ENCODE measurements around the gene TBC1D32. TPM values are rescaled to one million over a fixed set of nuclear protein-coding genes. Genes with fewer than 3 reads are reported as not detected.

Gene TBC1D32
- total and polyA plus RNA-seq, 2 donors (not counting 1 experiment from before 2014, with no cell fraction given): 6.3 to 21.0 TPM

- TF ChIP-seq CTCF (conservative IDR thresholded peaks at IDR 0.05 in 1 of 2, IDR thresholded peaks at IDR 0.05 in 1 of 2; ENCODE audit: low read depth in 1 of 2, low read length in 2 of 2) (no peak), EZH2 (IDR thresholded peaks at IDR 0.05; ENCODE audit: low read length, missing control alignments) (no peak)
- H3K27ac ChIP-seq (ENCODE audit: insufficient read depth, low read length): no peak overlapping the region
- no peaks in the 10 kb centered on the region for H3K4me1 ChIP-seq (ENCODE audit: control insufficient read depth, extremely low read depth, insufficient read depth, low read length)
- H3K4me2 ChIP-seq (ENCODE audit: extremely low read depth, insufficient read depth, low read length): no peak overlapping the region
- H2AFZ ChIP-seq (ENCODE audit: low read length): no peak overlapping the region
- no peaks in the 10 kb centered on the region for H3K79me2 ChIP-seq (ENCODE audit: control insufficient read depth, insufficient read depth, low read length)
- DNase-seq (ENCODE audit: low read depth in 2 of 2): peak in 1 of 2 donors; percentile 35
- no peak overlapping the region for H3K9ac ChIP-seq (ENCODE audit: insufficient read depth, low read length)
- H3K27me3 ChIP-seq (ENCODE audit: control insufficient read depth, insufficient read depth, low read length): no peaks in the 10 kb centered on the region
- H3K36me3 ChIP-seq (ENCODE audit: control insufficient read depth, insufficient read depth, low read length): no peaks in the 10 kb centered on the region
- H4K20me1 ChIP-seq (ENCODE audit: control insufficient read depth, extremely low read depth, insufficient read depth, low read length): no peaks in the 10 kb centered on the region
- H3K9me3 ChIP-seq (ENCODE audit: control insufficient read depth, insufficient read depth, low read depth, low read length): no peaks in the 10 kb centered on the region
- no peak overlapping the region for H3K4me3 ChIP-seq (replicated peaks in 1 of 4; ENCODE audit: control extremely low read depth in 1 of 4, insufficient read depth in 1 of 4, low read depth in 3 of 4, low read length in 4 of 4)
These were observed 190.8 kb downstream of the TBC1D32 start for GRCh38 chr6:121143476-121143875.

GRCh38 chr6:121142093-121142492 lies 192.2 kb downstream of the TBC1D32 start:
- Histone ChIP-seq H3K4me3 (replicated peaks in 1 of 4; ENCODE audit: control extremely low read depth in 1 of 4, insufficient read depth in 1 of 4, low read depth in 3 of 4, low read length in 4 of 4) (no peak overlapping the region), H3K79me2 (ENCODE audit: control insufficient read depth, insufficient read depth, low read length) (no peaks in the 10 kb centered on the region), H3K4me2 (ENCODE audit: extremely low read depth, insufficient read depth, low read length) (no peak overlapping the region), H3K9me3 (ENCODE audit: control insufficient read depth, insufficient read depth, low read depth, low read length) (no peaks in the 10 kb centered on the region), H4K20me1 (ENCODE audit: control insufficient read depth, extremely low read depth, insufficient read depth, low read length) (no peaks in the 10 kb centered on the region), H3K36me3 (ENCODE audit: control insufficient read depth, insufficient read depth, low read length) (no peaks in the 10 kb centered on the region), H3K9ac (ENCODE audit: insufficient read depth, low read length) (no peak overlapping the region), H2AFZ (ENCODE audit: low read length) (no peak overlapping the region), H3K4me1 (ENCODE audit: control insufficient read depth, extremely low read depth, insufficient read depth, low read length) (no peaks in the 10 kb centered on the region), H3K27me3 (ENCODE audit: control insufficient read depth, insufficient read depth, low read length) (no peaks in the 10 kb centered on the region), H3K27ac (ENCODE audit: insufficient read depth, low read length) (no peak overlapping the region)
- TF ChIP-seq EZH2 (IDR thresholded peaks at IDR 0.05; ENCODE audit: low read length, missing control alignments): no peak
- no peak for TF ChIP-seq CTCF (conservative IDR thresholded peaks at IDR 0.05 in 1 of 2, IDR thresholded peaks at IDR 0.05 in 1 of 2; ENCODE audit: low read depth in 1 of 2, low read length in 2 of 2)
- no peak for DNase-seq (ENCODE audit: low read depth in 2 of 2)

GRCh38 chr6:121135425-121135824 lies 198.9 kb downstream of the TBC1D32 start:
- DNase-seq (ENCODE audit: low read depth in 2 of 2): peak in 1 of 2 donors; percentile 11
- Histone ChIP-seq H2AFZ (ENCODE audit: low read length) (no peak overlapping the region), H3K4me2 (ENCODE audit: extremely low read depth, insufficient read depth, low read length) (no peak overlapping the region)

More at GRCh38 chr6:121135425-121135824, 198.9 kb downstream of the TBC1D32 start:
- H4K20me1 ChIP-seq (ENCODE audit: control insufficient read depth, extremely low read depth, insufficient read depth, low read length): no peaks in the 10 kb centered on the region
- no peaks in the 10 kb centered on the region for H3K4me1 ChIP-seq (ENCODE audit: control insufficient read depth, extremely low read depth, insufficient read depth, low read length)
- H3K4me3 ChIP-seq (replicated peaks in 1 of 4; ENCODE audit: control extremely low read depth in 1 of 4, insufficient read depth in 1 of 4, low read depth in 3 of 4, low read length in 4 of 4): no peak overlapping the region
- no peak overlapping the region for H3K9ac ChIP-seq (ENCODE audit: insufficient read depth, low read length)
- H3K36me3 ChIP-seq (ENCODE audit: control insufficient read depth, insufficient read depth, low read length): no peaks in the 10 kb centered on the region
- no peaks in the 10 kb centered on the region for H3K27me3 ChIP-seq (ENCODE audit: control insufficient read depth, insufficient read depth, low read length)
- TF ChIP-seq CTCF (conservative IDR thresholded peaks at IDR 0.05 in 1 of 2, IDR thresholded peaks at IDR 0.05 in 1 of 2; ENCODE audit: low read depth in 1 of 2, low read length in 2 of 2) (no peak), EZH2 (IDR thresholded peaks at IDR 0.05; ENCODE audit: low read length, missing control alignments) (no peak)
- no peaks in the 10 kb centered on the region for H3K79me2 ChIP-seq (ENCODE audit: control insufficient read depth, insufficient read depth, low read length)
- H3K9me3 ChIP-seq (ENCODE audit: control insufficient read depth, insufficient read depth, low read depth, low read length): no peaks in the 10 kb centered on the region
- H3K27ac ChIP-seq (ENCODE audit: insufficient read depth, low read length): no peak overlapping the region
